ENCODE results near the gene PPP1R13B. TPM values are rescaled to one million over a fixed set of nuclear protein-coding genes. Genes with fewer than 3 reads are reported as not detected.
A peak's percentile ranks its signal among the peaks of the same experiment; 100 is the strongest.

PPP1R13B gene
- total and polyA plus RNA-seq, 2 donors from 2014 or later = 15.1 to 69.4 TPM

GRCh38 chr14:103714063-103714724, 133.2 kb downstream of the PPP1R13B start:
- Histone ChIP-seq H3K36me3 (ENCODE audit: control insufficient read depth in 2 of 3, insufficient read depth in 3 of 3, low read length in 3 of 3) (no peaks in the 10 kb centered on the region), H3K27me3 (ENCODE audit: control insufficient read depth, insufficient read depth, low read length) (no peaks in the 10 kb centered on the region), H3K27ac (ENCODE audit: low read depth in 2 of 2, low read length in 2 of 2) (no peak overlapping the region), H3K4me3 (ENCODE audit: low read length in 3 of 3) (no peak overlapping the region), H3K9me3 (ENCODE audit: control insufficient read depth in 2 of 3, insufficient read depth in 1 of 3, low read length in 3 of 3) (no peaks in the 10 kb centered on the region), H3K9ac (ENCODE audit: low read length in 3 of 3) (no peak overlapping the region), H3K4me1 (ENCODE audit: control insufficient read depth in 2 of 3, insufficient read depth in 2 of 3, low read depth in 1 of 3, low read length in 3 of 3) (peaks cover 0 to 21% (median 10%) of the 10 kb centered on the region in 3 donors)
- peak in 1 of 5 donors; percentile 57 for DNase-seq
- intact Hi-C loops (cut with DNase I) = no loop called here
- FAIRE-seq = no peak
- TF ChIP-seq CTCF (IDR thresholded peaks at IDR 0.05; ENCODE audit: borderline replicate concordance, extremely low read depth, insufficient read depth) = no peak

GRCh38 chr14:103713304-103714062, 133.9 kb downstream of the PPP1R13B start:
- FAIRE-seq (no peak), DNase-seq (no peak)
- Histone ChIP-seq H3K9ac (ENCODE audit: low read length in 3 of 3) (no peak overlapping the region), H3K27me3 (ENCODE audit: control insufficient read depth, insufficient read depth, low read length) (no peaks in the 10 kb centered on the region), H3K9me3 (ENCODE audit: control insufficient read depth in 2 of 3, insufficient read depth in 1 of 3, low read length in 3 of 3) (no peaks in the 10 kb centered on the region), H3K27ac (ENCODE audit: low read depth in 2 of 2, low read length in 2 of 2) (no peak overlapping the region), H3K36me3 (ENCODE audit: control insufficient read depth in 2 of 3, insufficient read depth in 3 of 3, low read length in 3 of 3) (no peaks in the 10 kb centered on the region), H3K4me3 (ENCODE audit: low read length in 3 of 3) (no peak overlapping the region), H3K4me1 (ENCODE audit: control insufficient read depth in 2 of 3, insufficient read depth in 2 of 3, low read depth in 1 of 3, low read length in 3 of 3) (peaks cover 0 to 16% (median 10%) of the 10 kb centered on the region in 3 donors)
- intact Hi-C loops (cut with DNase I) = no loop called here
- no peak for TF ChIP-seq CTCF (IDR thresholded peaks at IDR 0.05; ENCODE audit: borderline replicate concordance, extremely low read depth, insufficient read depth)

GRCh38 chr14:103712633-103713247, 134.6 kb downstream of the PPP1R13B start:
- H3K9me3 ChIP-seq (ENCODE audit: control insufficient read depth in 2 of 3, insufficient read depth in 1 of 3, low read length in 3 of 3) = no peaks in the 10 kb centered on the region
- H3K4me3 ChIP-seq (ENCODE audit: low read length in 3 of 3) = no peak overlapping the region
- TF ChIP-seq CTCF (IDR thresholded peaks at IDR 0.05; ENCODE audit: borderline replicate concordance, extremely low read depth, insufficient read depth) = no peak
- peaks cover 0 to 12% (median 10%) of the 10 kb centered on the region in 3 donors for H3K4me1 ChIP-seq (ENCODE audit: control insufficient read depth in 2 of 3, insufficient read depth in 2 of 3, low read depth in 1 of 3, low read length in 3 of 3)
- H3K9ac ChIP-seq (ENCODE audit: low read length in 3 of 3) = no peak overlapping the region
- no peaks in the 10 kb centered on the region for H3K36me3 ChIP-seq (ENCODE audit: control insufficient read depth in 2 of 3, insufficient read depth in 3 of 3, low read length in 3 of 3)
- H3K27me3 ChIP-seq (ENCODE audit: control insufficient read depth, insufficient read depth, low read length) = no peaks in the 10 kb centered on the region
- intact Hi-C loops (cut with DNase I) = no loop called here
- DNase-seq (no peak), FAIRE-seq (no peak)
- no peak overlapping the region for H3K27ac ChIP-seq (ENCODE audit: low read depth in 2 of 2, low read length in 2 of 2)
